PC-3 (cell line): ENCODE results near the gene SLIT1. TPM values are rescaled to one million over a fixed set of nuclear protein-coding genes. Genes with fewer than 3 reads are reported as not detected.

ENCODE experiments used
- ATAC-seq: fragments of 200-7000 bp; cut with Tn5 transposase; 2 replicates; pipeline ENCODE4 v1.9.1; 2020; ENCODE audit warnings: mild to moderate bottlenecking, moderate library complexity
- BruUV-seq: library from RNA; stranded (reverse); fragments of 400-500 nt; replicated peaks from 2 replicates; lab custom pipeline; 2021; lab: Mats Ljungman, UMichigan
- CTCF ChIA-PET: fragments of 300-600 bp; sonication (Branson Sonifier 250); formaldehyde crosslinking; loops from one replicate; lab custom pipeline; 2022; ENCODE audit warnings: antibody characterized with exemption; lab: Charles Lee
- POLR2A ChIA-PET: fragments of 300-600 bp; sonication (Branson Sonifier 250); formaldehyde crosslinking; loops from one replicate; lab custom pipeline; 2022; ENCODE audit warnings: antibody characterized with exemption; ENCODE audit not compliant: unreplicated experiment; lab: Charles Lee
- DNase-seq: peaks from one replicate; pipeline ENCODE4 v3.0.0-alpha.2; 2015
- H2AFZ ChIP-seq: fragments of 300-600 bp; sonication (generic); 2 replicates; pipeline ENCODE4 v1.6.0; 2016; ENCODE audit warnings: antibody characterized with exemption, low read length
- H3F3A ChIP-seq: fragments of 300-600 bp; sonication (generic); one replicate; pipeline ENCODE4 v1.6.0; 2017; ENCODE audit warnings: antibody characterized with exemption, low read length, control low read depth, mild to moderate bottlenecking; ENCODE audit not compliant: unreplicated experiment
- H3K27ac ChIP-seq: fragments of 300-600 bp; sonication (generic); 2 replicates; pipeline ENCODE4 v1.5.1; 2016; ENCODE audit warnings: mild to moderate bottlenecking, low read length
- H3K27me3 ChIP-seq: fragments of 300-600 bp; sonication (generic); 2 replicates; pipeline ENCODE4 v1.6.1; 2016; ENCODE audit warnings: low read length, mixed read lengths
- H3K36me3 ChIP-seq: fragments of 300-600 bp; sonication (generic); 2 replicates; pipeline ENCODE4 v1.6.1; 2016; ENCODE audit warnings: low read depth, mixed run types, low read length, mixed read lengths
- H3K4me1 ChIP-seq: fragments of 300-600 bp; sonication (generic); 2 replicates; pipeline ENCODE4 v1.5.1; 2016; ENCODE audit warnings: low read length; ENCODE audit not compliant: insufficient read depth
- H3K4me2 ChIP-seq: fragments of 300-600 bp; sonication (generic); 2 replicates; pipeline ENCODE4 v1.6.0; 2016; ENCODE audit warnings: low read length
- H3K4me3 ChIP-seq: fragments of 300-600 bp; sonication (generic); 2 replicates; pipeline ENCODE4 v1.5.1; 2016; ENCODE audit warnings: mild to moderate bottlenecking, low read length, mixed read lengths
- H3K79me2 ChIP-seq: fragments of 300-600 bp; sonication (generic); 2 replicates; pipeline ENCODE4 v1.6.1; 2017; ENCODE audit warnings: low read length, mixed read lengths
- H3K9ac ChIP-seq: fragments of 300-600 bp; sonication (generic); 2 replicates; pipeline ENCODE4 v1.6.0; 2016; ENCODE audit warnings: mild to moderate bottlenecking, low read length
- H3K9me2 ChIP-seq: fragments of 300-600 bp; sonication (generic); replicated peaks from 2 replicates; pipeline ENCODE4 v1.6.1; 2016; ENCODE audit warnings: mixed run types, low read length, mixed read lengths
- H3K9me3 ChIP-seq: fragments of 300-600 bp; sonication (generic); 2 replicates; pipeline ENCODE4 v1.6.1; 2016; ENCODE audit warnings: low read length, mixed read lengths
- H4K20me1 ChIP-seq: fragments of 300-600 bp; sonication (generic); 2 replicates; pipeline ENCODE4 v1.6.1; 2016; ENCODE audit warnings: low read length, mixed read lengths
- CTCF ChIP-seq: fragments of 300-600 bp; sonication (generic); conservative IDR thresholded peaks from 2 replicates; pipeline ENCODE4 v1.5.1; 2017; ENCODE audit warnings: antibody characterized with exemption, low read depth, mild to moderate bottlenecking, low read length
- EZH2 ChIP-seq: fragments of 300-600 bp; sonication (generic); IDR thresholded peaks from one replicate; pipeline ENCODE4 v1.6.1; 2017; ENCODE audit warnings: antibody characterized with exemption, mild to moderate bottlenecking, low read length; ENCODE audit not compliant: unreplicated experiment
- EZH2phosphoT487 ChIP-seq: fragments of 300-600 bp; sonication (generic); IDR thresholded peaks from 2 replicates; pipeline ENCODE4 v1.6.1; 2018; ENCODE audit warnings: mild to moderate bottlenecking, antibody characterized with exemption, low read length, borderline replicate concordance
- intact Hi-C: fragments of 100-400 bp; cut with micrococcal nuclease; formaldehyde crosslinking; loops from 2 replicates; pipeline ENCODE4 v1.9.0; 2023
- total RNA-seq: library from RNA; depleted of rRNA; stranded (reverse); fragments of >200 nt; gene quantifications from 2 replicates; pipeline ENCODE4 v1.2.3, GENCODE V29; 2014

The SLIT1 gene
- total RNA-seq, 1 experiment from 2014 or later: not detected

- POLR2A ChIA-PET: no interaction called here
- H2AFZ ChIP-seq: no peak overlapping the region
- H3F3A ChIP-seq: no peaks in the 10 kb centered on the region
- H3K4me2 ChIP-seq: no peak overlapping the region
- H4K20me1 ChIP-seq: no peaks in the 10 kb centered on the region
- BruUV-seq: no TSS peak
- no peaks in the 10 kb centered on the region for H3K36me3 ChIP-seq
- intact Hi-C loops: no loop called here
- no peaks in the 10 kb centered on the region for H3K27me3 ChIP-seq
- H3K4me3 ChIP-seq: no peak overlapping the region
- H3K9ac ChIP-seq: no peak overlapping the region
- TF ChIP-seq CTCF (no peak), EZH2phosphoT487 (no peak), EZH2 (no peak)
- H3K27ac ChIP-seq: no peak overlapping the region
- H3K9me3 ChIP-seq: no peaks in the 10 kb centered on the region
- H3K79me2 ChIP-seq: no peaks in the 10 kb centered on the region
- CTCF ChIA-PET: interaction anchor here (0.7 to 0.8 kb wide), 2 partner anchors 144 to 193 kb away, joined by 3 to 6 read pairs; no protein-coding TSS in a partner anchor
- DNase-seq (no peak), ATAC-seq (no peak)
- peaks cover 8% of the 10 kb centered on the region for H3K4me1 ChIP-seq
- no peaks in the 10 kb centered on the region for H3K9me2 ChIP-seq
These were observed 31.5 kb upstream of the SLIT1 start for GRCh38 chr10:97217299-97217698.

GRCh38 chr10:97215619-97216260 is 30.0 kb upstream of the SLIT1 start:
- ATAC-seq (no peak), DNase-seq (no peak)
- H3K9me2 ChIP-seq: no peaks in the 10 kb centered on the region
- no peaks in the 10 kb centered on the region for H3F3A ChIP-seq
- no peak overlapping the region for H3K4me2 ChIP-seq
- H3K4me1 ChIP-seq: peaks cover 8% of the 10 kb centered on the region
- no peak overlapping the region for H3K27ac ChIP-seq
- intact Hi-C loops: no loop called here
- no peaks in the 10 kb centered on the region for H4K20me1 ChIP-seq
- no peak for TF ChIP-seq EZH2phosphoT487
- no peak for TF ChIP-seq CTCF
- TF ChIP-seq EZH2: no peak
- H3K27me3 ChIP-seq: no peaks in the 10 kb centered on the region
- no peak overlapping the region for H3K9ac ChIP-seq
- ChIA-PET CTCF (no interaction called here), POLR2A (no interaction called here)
- BruUV-seq: no TSS peak
- H3K79me2 ChIP-seq: no peaks in the 10 kb centered on the region
- H3K4me3 ChIP-seq: no peak overlapping the region
- no peaks in the 10 kb centered on the region for H3K36me3 ChIP-seq
- H3K9me3 ChIP-seq: no peaks in the 10 kb centered on the region
- no peak overlapping the region for H2AFZ ChIP-seq

GRCh38 chr10:97213431-97213830 is 27.7 kb upstream of the SLIT1 start:
- no peaks in the 10 kb centered on the region for H3K79me2 ChIP-seq
- H3K9me3 ChIP-seq: no peaks in the 10 kb centered on the region
- TF ChIP-seq CTCF: no peak
- no peak for TF ChIP-seq EZH2phosphoT487
- no peak for TF ChIP-seq EZH2
- no peaks in the 10 kb centered on the region; the same call in 1 of the 2 replicates for H3K36me3 ChIP-seq
- DNase-seq (no peak), ATAC-seq (no peak)
- no peak overlapping the region for H3K4me2 ChIP-seq
- POLR2A ChIA-PET: no interaction called here
- H3K9me2 ChIP-seq: no peaks in the 10 kb centered on the region
- H3K27ac ChIP-seq: no peak overlapping the region
- H3F3A ChIP-seq: no peaks in the 10 kb centered on the region
- no peak overlapping the region for H2AFZ ChIP-seq
- intact Hi-C loops: no loop called here
- H3K4me1 ChIP-seq: peaks cover 8% of the 10 kb centered on the region
- BruUV-seq: no TSS peak
- CTCF ChIA-PET: no interaction called here
- no peaks in the 10 kb centered on the region for H4K20me1 ChIP-seq
- H3K27me3 ChIP-seq: no peaks in the 10 kb centered on the region
- H3K4me3 ChIP-seq: no peak overlapping the region
- H3K9ac ChIP-seq: no peak overlapping the region
